HEK293 (cell line): ENCODE measurements around the gene HLA-DOB.

Experiments
- CTCF ChIP-seq: fragments of 450-650 bp; formaldehyde crosslinking; IDR thresholded peaks from 2 replicates; pipeline ENCODE4 v1.5.1; 2016; ENCODE audit warnings: missing biosample characterization, missing genetic modification characterization
- KLF1 ChIP-seq: fragments of 450-650 bp; formaldehyde crosslinking; IDR thresholded peaks from 2 replicates; pipeline ENCODE4 v1.5.1; 2016; ENCODE audit warnings: missing biosample characterization, missing genetic modification characterization
- SETDB1 ChIP-seq: IDR thresholded peaks from one replicate; pipeline ENCODE4 v1.6.1; 2017; ENCODE audit warnings: mild to moderate bottlenecking, low read length, moderate library complexity, mixed read lengths; ENCODE audit not compliant: insufficient read length
- ZNF121 ChIP-seq: fragments of 450-650 bp; formaldehyde crosslinking; IDR thresholded peaks from 2 replicates; pipeline ENCODE4 v1.5.1; 2016; ENCODE audit warnings: missing biosample characterization, missing genetic modification characterization
- ZNF140 ChIP-seq: fragments of 450-650 bp; formaldehyde crosslinking; IDR thresholded peaks from 2 replicates; pipeline ENCODE4 v1.5.1; 2016; ENCODE audit warnings: missing biosample characterization, missing genetic modification characterization
- ZNF174 ChIP-seq: fragments of 450-650 bp; formaldehyde crosslinking; IDR thresholded peaks from 2 replicates; pipeline ENCODE4 v1.5.0; 2017; ENCODE audit warnings: missing biosample characterization, mild to moderate bottlenecking, missing genetic modification characterization
- ZNF19 ChIP-seq: fragments of 450-650 bp; formaldehyde crosslinking; IDR thresholded peaks from 2 replicates; pipeline ENCODE4; 2016; ENCODE audit warnings: missing biosample characterization, missing genetic modification characterization, low read depth
- ZNF426 ChIP-seq: fragments of 450-650 bp; formaldehyde crosslinking; IDR thresholded peaks from 2 replicates; pipeline ENCODE4 v1.5.1; 2017; ENCODE audit warnings: missing biosample characterization, missing genetic modification characterization, mild to moderate bottlenecking, inconsistent platforms, moderate library complexity
- ZNF521 ChIP-seq: fragments of 450-650 bp; formaldehyde crosslinking; IDR thresholded peaks from 2 replicates; pipeline ENCODE4 v1.5.1; 2017; ENCODE audit warnings: missing biosample characterization, mild to moderate bottlenecking, missing genetic modification characterization
- ZNF549 ChIP-seq: fragments of 450-650 bp; IDR thresholded peaks from 2 replicates; pipeline ENCODE4 v1.5.1; 2018; ENCODE audit warnings: missing biosample characterization, missing genetic modification characterization, mild to moderate bottlenecking, inconsistent platforms, moderate library complexity
- ZNF76 ChIP-seq: fragments of 450-650 bp; formaldehyde crosslinking; IDR thresholded peaks from 2 replicates; pipeline ENCODE4; 2016; ENCODE audit warnings: low read depth, missing biosample characterization, missing genetic modification characterization, borderline replicate concordance
- ZNF768 ChIP-seq: fragments of 450-650 bp; formaldehyde crosslinking; IDR thresholded peaks from 2 replicates; pipeline ENCODE4 v1.5.1; 2018; ENCODE audit warnings: missing biosample characterization, mild to moderate bottlenecking, missing genetic modification characterization

DNA sequence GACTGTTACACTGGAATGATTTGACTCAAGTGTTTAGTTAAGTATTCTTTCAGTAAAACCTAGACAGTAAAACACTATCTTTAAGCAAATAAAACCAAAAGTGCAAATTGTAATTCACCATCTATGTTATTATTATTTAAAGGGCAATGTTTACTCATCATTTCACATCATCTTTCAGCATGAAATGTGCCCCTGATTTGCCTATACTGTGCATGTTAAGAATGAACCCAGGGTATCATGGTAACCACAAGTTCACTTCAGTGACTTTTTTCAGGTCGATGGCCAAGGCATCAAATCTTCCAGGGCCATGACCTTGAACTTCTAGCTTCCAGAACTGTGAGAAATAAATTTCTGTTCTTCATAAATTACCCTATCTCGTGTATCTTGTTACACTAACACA, 2.1 kb upstream of the HLA-DOB start:
- no peak for TF ChIP-seq ZNF140 (tag by site-specific recombination)
- TF ChIP-seq ZNF521 (tag by site-specific recombination): no peak
- TF ChIP-seq ZNF76 (tag by site-specific recombination): no peak
- TF ChIP-seq CTCF (tag by site-specific recombination): no peak
- no peak for TF ChIP-seq ZNF174 (tag by site-specific recombination)
- TF ChIP-seq KLF1 (tag by site-specific recombination): no peak
- no peak for TF ChIP-seq SETDB1
- no peak for TF ChIP-seq ZNF19
- TF ChIP-seq ZNF549: no peak
- TF ChIP-seq ZNF768 (tag by site-specific recombination): no peak
- no peak for TF ChIP-seq ZNF426 (tag by site-specific recombination)
- TF ChIP-seq ZNF121 (tag by site-specific recombination): no peak
